ENCODE data around the gene WDFY4. TPM values are rescaled to one million over a fixed set of nuclear protein-coding genes. Genes with fewer than 3 reads are reported as not detected.

The WDFY4 gene
- total and polyA plus RNA-seq, 2 experiments from 2014 or later = 0.14 TPM; not detected in 1

GRCh38 chr10:48990226-48990625, 305.6 kb downstream of the WDFY4 start:
- no peak overlapping the region for H2AFZ ChIP-seq
- H4K20me1 ChIP-seq (replicated peaks; ENCODE audit: insufficient read depth) = no peaks in the 10 kb centered on the region
- H3K4me1 ChIP-seq (ENCODE audit: insufficient read depth) = no peaks in the 10 kb centered on the region
- DNase-seq (ENCODE audit: low spot score) = no peak
- H3K79me2 ChIP-seq (replicated peaks; ENCODE audit: insufficient read depth) = no peaks in the 10 kb centered on the region
- Mint-ChIP-seq H3K4me3 (no peak overlapping the region), H3K9me3 (no peaks in the 10 kb centered on the region), H3K36me3 (ENCODE audit: low read depth) (no peaks in the 10 kb centered on the region), H3K27me3 (ENCODE audit: insufficient read depth, low read depth, poor library complexity) (no peaks in the 10 kb centered on the region), H3K4me1 (no peaks in the 10 kb centered on the region), H3K27ac (no peak overlapping the region)
- no peak overlapping the region for H3K27ac ChIP-seq (ENCODE audit: low read depth)
- H3K27me3 ChIP-seq (ENCODE audit: insufficient read depth) = no peaks in the 10 kb centered on the region
- TF ChIP-seq JUNB (IDR thresholded peaks at IDR 0.05; ENCODE audit: unreplicated experiment) = no peak
- TF ChIP-seq ZNF462 (CRISPR knock-in tag; IDR thresholded peaks at IDR 0.05) = no peak
- TF ChIP-seq NANOG (IDR thresholded peaks at IDR 0.05; ENCODE audit: borderline replicate concordance) = no peak
- TF ChIP-seq STAT1 (IDR thresholded peaks at IDR 0.05; ENCODE audit: unreplicated experiment) = no peak
- no peak for TF ChIP-seq CTCF (conservative IDR thresholded peaks at IDR 0.05; ENCODE audit: low read depth in 2 of 2)
- no peak for TF ChIP-seq REST (IDR thresholded peaks at IDR 0.05; ENCODE audit: unreplicated experiment)
- TF ChIP-seq ZNF114 (CRISPR knock-in tag; IDR thresholded peaks at IDR 0.05) = no peak
- TF ChIP-seq EZH2phosphoT487 (IDR thresholded peaks at IDR 0.05; ENCODE audit: unreplicated experiment) = no peak
- TF ChIP-seq POLR2AphosphoS5 (IDR thresholded peaks at IDR 0.05; ENCODE audit: low read depth) = no peak
- TF ChIP-seq ZNF331 (CRISPR knock-in tag; IDR thresholded peaks at IDR 0.05; ENCODE audit: low read depth) = no peak
- no peak for TF ChIP-seq CREB1 (CRISPR knock-in tag; IDR thresholded peaks at IDR 0.05; ENCODE audit: low read depth)
- no peak for TF ChIP-seq ETS1 (IDR thresholded peaks at IDR 0.05)
- TF ChIP-seq EZH2 (IDR thresholded peaks at IDR 0.05; ENCODE audit: low read depth, unreplicated experiment) = no peak
- no peak overlapping the region for H3K4me2 ChIP-seq
- no peaks in the 10 kb centered on the region for H3F3A ChIP-seq (replicated peaks; ENCODE audit: low read depth)
- no peak overlapping the region for H3K4me3 ChIP-seq
- H3K9me2 ChIP-seq (ENCODE audit: insufficient read depth) = no peaks in the 10 kb centered on the region; the same call in 1 of the 2 replicates
- no peaks in the 10 kb centered on the region for H3K36me3 ChIP-seq (ENCODE audit: insufficient read depth)
- ATAC-seq = no peak
